HepG2 (cell line): ENCODE results near the gene ATF6.

ENCODE experiments used
- CEBPG ChIP-seq: IDR thresholded peaks from 2 replicates; pipeline ENCODE4 v1.6.1; 2016
- ISL2 ChIP-seq: sonication (generic); formaldehyde crosslinking; IDR thresholded peaks from 2 replicates; pipeline ENCODE4 v1.5.0; 2020; ENCODE audit warnings: missing genetic modification reagents
- TF ChIP-seq, protein P1 (sequence below): sonication (generic); formaldehyde crosslinking; conservative IDR thresholded peaks from 2 replicates; pipeline ENCODE4 v1.8.0; 2022; ENCODE audit warnings: missing genetic modification reagents
- TF ChIP-seq, protein P2 (sequence below): sonication (generic); formaldehyde crosslinking; conservative IDR thresholded peaks from 2 replicates; pipeline ENCODE4 v1.8.0; 2022; ENCODE audit warnings: low read depth, missing genetic modification reagents

DNA sequence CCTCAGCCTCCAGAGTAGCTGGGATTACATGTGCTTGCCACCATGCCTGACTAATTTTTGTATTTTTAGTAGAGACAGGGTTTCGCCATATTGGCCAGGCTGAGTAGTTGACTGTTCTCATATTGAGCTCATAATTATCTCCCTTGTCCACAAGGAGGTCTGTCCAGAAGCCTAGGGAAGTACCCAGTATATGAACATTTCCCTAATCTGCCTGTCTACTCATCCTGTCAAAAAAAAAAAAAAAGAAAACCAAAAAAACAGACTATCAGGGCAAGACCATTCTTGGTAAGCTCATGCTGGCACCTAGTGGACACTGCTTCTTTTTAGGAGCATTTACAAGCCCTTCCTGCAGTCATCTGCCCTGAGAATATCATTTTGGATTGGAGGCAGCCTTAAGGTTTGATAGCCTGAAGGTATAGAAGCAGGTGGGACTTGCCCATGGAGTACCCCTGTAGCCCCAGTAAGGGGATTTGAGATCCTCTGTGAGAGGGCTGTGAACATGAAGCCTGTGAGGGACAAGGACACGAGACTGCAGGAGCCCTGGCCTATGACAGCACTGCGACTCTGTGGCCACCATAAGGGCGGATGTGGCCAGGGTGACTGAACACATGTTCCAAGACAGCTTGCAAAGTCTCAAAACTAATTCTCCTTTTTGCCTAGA, 27.4 kb upstream of the ATF6 start:
- TF ChIP-seq, protein P1, sequence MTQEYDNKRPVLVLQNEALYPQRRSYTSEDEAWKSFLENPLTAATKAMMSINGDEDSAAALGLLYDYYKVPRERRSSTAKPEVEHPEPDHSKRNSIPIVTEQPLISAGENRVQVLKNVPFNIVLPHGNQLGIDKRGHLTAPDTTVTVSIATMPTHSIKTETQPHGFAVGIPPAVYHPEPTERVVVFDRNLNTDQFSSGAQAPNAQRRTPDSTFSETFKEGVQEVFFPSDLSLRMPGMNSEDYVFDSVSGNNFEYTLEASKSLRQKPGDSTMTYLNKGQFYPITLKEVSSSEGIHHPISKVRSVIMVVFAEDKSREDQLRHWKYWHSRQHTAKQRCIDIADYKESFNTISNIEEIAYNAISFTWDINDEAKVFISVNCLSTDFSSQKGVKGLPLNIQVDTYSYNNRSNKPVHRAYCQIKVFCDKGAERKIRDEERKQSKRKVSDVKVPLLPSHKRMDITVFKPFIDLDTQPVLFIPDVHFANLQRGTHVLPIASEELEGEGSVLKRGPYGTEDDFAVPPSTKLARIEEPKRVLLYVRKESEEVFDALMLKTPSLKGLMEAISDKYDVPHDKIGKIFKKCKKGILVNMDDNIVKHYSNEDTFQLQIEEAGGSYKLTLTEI, result no peak
- TF ChIP-seq, protein P2, sequence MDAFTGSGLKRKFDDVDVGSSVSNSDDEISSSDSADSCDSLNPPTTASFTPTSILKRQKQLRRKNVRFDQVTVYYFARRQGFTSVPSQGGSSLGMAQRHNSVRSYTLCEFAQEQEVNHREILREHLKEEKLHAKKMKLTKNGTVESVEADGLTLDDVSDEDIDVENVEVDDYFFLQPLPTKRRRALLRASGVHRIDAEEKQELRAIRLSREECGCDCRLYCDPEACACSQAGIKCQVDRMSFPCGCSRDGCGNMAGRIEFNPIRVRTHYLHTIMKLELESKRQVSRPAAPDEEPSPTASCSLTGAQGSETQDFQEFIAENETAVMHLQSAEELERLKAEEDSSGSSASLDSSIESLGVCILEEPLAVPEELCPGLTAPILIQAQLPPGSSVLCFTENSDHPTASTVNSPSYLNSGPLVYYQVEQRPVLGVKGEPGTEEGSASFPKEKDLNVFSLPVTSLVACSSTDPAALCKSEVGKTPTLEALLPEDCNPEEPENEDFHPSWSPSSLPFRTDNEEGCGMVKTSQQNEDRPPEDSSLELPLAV (CRISPR knock-in tag), result no peak
- no peak for TF ChIP-seq CEBPG
- no peak for TF ChIP-seq ISL2 (CRISPR knock-in tag)
